ENCODE results near the gene SNX11.
A peak's percentile ranks its signal among the peaks of the same experiment; 100 is the strongest.

SNX11 gene

GRCh38 chr17:48153691-48154358 is 46.3 kb downstream of the SNX11 start (continued):
- TF ChIP-seq WT1 (tag by site-specific recombination; IDR thresholded peaks at IDR 0.05): peak; percentile 26; the same call in 1 of the 2 replicates
- TF ChIP-seq ZNF600 (tag by site-specific recombination; IDR thresholded peaks at IDR 0.05): no peak
- TF ChIP-seq SCRT1 (tag by site-specific recombination; IDR thresholded peaks at IDR 0.05; ENCODE audit: borderline replicate concordance): no peak
- no peak for TF ChIP-seq ZBTB20 (tag by site-specific recombination; IDR thresholded peaks at IDR 0.05)
- peak; percentile 67 for TF ChIP-seq PRDM6 (tag by site-specific recombination; IDR thresholded peaks at IDR 0.05)
- 0 out of 2 replicates have a peak, but pooled peaks have one; percentile 16 for TF ChIP-seq GFI1B (tag by site-specific recombination; IDR thresholded peaks at IDR 0.05)
- TF ChIP-seq, protein P1, sequence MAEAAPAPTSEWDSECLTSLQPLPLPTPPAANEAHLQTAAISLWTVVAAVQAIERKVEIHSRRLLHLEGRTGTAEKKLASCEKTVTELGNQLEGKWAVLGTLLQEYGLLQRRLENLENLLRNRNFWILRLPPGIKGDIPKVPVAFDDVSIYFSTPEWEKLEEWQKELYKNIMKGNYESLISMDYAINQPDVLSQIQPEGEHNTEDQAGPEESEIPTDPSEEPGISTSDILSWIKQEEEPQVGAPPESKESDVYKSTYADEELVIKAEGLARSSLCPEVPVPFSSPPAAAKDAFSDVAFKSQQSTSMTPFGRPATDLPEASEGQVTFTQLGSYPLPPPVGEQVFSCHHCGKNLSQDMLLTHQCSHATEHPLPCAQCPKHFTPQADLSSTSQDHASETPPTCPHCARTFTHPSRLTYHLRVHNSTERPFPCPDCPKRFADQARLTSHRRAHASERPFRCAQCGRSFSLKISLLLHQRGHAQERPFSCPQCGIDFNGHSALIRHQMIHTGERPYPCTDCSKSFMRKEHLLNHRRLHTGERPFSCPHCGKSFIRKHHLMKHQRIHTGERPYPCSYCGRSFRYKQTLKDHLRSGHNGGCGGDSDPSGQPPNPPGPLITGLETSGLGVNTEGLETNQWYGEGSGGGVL (tag by site-specific recombination; IDR thresholded peaks at IDR 0.05): 0 out of 2 replicates have a peak, but pooled peaks have one; percentile 12
- peak; percentile 61; the same call in 1 of the 2 replicates for TF ChIP-seq KLF8 (tag by site-specific recombination; IDR thresholded peaks at IDR 0.05)
- peak; percentile 49 for TF ChIP-seq PATZ1 (tag by site-specific recombination; IDR thresholded peaks at IDR 0.05)
- peak; percentile 43; the same call in 1 of the 2 replicates for TF ChIP-seq TRIM28 (IDR thresholded peaks at IDR 0.05; ENCODE audit: borderline replicate concordance, low read length)
- TF ChIP-seq CTCF (tag by site-specific recombination; IDR thresholded peaks at IDR 0.05): peak; percentile 78
- TF ChIP-seq SP7 (tag by site-specific recombination; IDR thresholded peaks at IDR 0.05): peak; percentile 38; the same call in 1 of the 2 replicates
- TF ChIP-seq, protein P2, sequence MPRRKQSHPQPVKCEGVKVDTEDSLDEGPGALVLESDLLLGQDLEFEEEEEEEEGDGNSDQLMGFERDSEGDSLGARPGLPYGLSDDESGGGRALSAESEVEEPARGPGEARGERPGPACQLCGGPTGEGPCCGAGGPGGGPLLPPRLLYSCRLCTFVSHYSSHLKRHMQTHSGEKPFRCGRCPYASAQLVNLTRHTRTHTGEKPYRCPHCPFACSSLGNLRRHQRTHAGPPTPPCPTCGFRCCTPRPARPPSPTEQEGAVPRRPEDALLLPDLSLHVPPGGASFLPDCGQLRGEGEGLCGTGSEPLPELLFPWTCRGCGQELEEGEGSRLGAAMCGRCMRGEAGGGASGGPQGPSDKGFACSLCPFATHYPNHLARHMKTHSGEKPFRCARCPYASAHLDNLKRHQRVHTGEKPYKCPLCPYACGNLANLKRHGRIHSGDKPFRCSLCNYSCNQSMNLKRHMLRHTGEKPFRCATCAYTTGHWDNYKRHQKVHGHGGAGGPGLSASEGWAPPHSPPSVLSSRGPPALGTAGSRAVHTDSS (tag by site-specific recombination; IDR thresholded peaks at IDR 0.05): no peak
- TF ChIP-seq ZNF362 (tag by site-specific recombination; IDR thresholded peaks at IDR 0.05): peak; percentile 98
- TF ChIP-seq ZNF324 (tag by site-specific recombination; IDR thresholded peaks at IDR 0.05): peak; percentile 37; the same call in 1 of the 2 replicates
- no peak for TF ChIP-seq BCL6B (tag by site-specific recombination; IDR thresholded peaks at IDR 0.05)
- no peak for TF ChIP-seq ZSCAN18 (tag by site-specific recombination; IDR thresholded peaks at IDR 0.05)
- 0 out of 2 replicates have a peak, but pooled peaks have one; percentile 30 for TF ChIP-seq GLIS2 (tag by site-specific recombination; IDR thresholded peaks at IDR 0.05)
- TF ChIP-seq, protein P3, sequence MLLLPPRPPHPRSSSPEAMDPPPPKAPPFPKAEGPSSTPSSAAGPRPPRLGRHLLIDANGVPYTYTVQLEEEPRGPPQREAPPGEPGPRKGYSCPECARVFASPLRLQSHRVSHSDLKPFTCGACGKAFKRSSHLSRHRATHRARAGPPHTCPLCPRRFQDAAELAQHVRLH (tag by site-specific recombination; IDR thresholded peaks at IDR 0.05): peak; percentile 84
- TF ChIP-seq TCF7L2 (IDR thresholded peaks at IDR 0.05; ENCODE audit: borderline replicate concordance, low read depth, low read length): 0 out of 2 replicates have a peak, but pooled peaks have one; percentile 44
- TF ChIP-seq KLF1 (tag by site-specific recombination; IDR thresholded peaks at IDR 0.05): 0 out of 2 replicates have a peak, but pooled peaks have one; percentile 16
